ENCODE measurements around the gene ZBTB7B.

DNA sequence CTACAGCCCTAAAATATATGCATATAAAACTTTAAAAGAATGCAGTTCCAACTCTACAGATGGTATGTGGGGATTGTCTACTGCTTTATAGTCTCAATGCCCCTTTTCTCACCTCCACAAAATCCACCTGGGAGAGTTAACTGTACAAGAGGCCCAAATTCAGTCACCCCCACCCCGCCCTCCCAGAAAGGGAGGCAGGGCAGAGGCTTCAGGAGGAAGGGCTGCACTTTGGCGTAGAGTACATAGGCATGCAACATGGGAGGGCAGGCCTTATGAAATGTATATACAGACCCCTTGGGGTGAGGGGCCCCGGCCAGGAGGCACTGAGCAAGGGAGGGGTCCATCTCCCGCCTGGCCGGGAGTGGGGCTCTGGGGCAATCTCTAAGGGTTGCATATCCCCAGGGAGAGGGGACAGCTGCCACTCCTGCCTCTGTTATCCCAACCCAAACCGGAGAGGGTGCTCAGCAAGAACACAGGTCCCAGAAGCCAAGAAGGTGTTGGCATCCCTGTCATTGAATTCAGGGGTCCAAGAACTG, 39.7 kb upstream of the ZBTB7B start:
- no peak for TF ChIP-seq POLR2A (IDR thresholded peaks at IDR 0.05)
- TF ChIP-seq, protein P1, sequence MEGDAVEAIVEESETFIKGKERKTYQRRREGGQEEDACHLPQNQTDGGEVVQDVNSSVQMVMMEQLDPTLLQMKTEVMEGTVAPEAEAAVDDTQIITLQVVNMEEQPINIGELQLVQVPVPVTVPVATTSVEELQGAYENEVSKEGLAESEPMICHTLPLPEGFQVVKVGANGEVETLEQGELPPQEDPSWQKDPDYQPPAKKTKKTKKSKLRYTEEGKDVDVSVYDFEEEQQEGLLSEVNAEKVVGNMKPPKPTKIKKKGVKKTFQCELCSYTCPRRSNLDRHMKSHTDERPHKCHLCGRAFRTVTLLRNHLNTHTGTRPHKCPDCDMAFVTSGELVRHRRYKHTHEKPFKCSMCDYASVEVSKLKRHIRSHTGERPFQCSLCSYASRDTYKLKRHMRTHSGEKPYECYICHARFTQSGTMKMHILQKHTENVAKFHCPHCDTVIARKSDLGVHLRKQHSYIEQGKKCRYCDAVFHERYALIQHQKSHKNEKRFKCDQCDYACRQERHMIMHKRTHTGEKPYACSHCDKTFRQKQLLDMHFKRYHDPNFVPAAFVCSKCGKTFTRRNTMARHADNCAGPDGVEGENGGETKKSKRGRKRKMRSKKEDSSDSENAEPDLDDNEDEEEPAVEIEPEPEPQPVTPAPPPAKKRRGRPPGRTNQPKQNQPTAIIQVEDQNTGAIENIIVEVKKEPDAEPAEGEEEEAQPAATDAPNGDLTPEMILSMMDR (IDR thresholded peaks at IDR 0.05): no peak
